ENCODE data around the gene MAB21L4.

The MAB21L4 gene

GRCh38 chr2:240875228-240876034, 20.5 kb downstream of the MAB21L4 start:
- DNase-seq: no peak

DNA sequence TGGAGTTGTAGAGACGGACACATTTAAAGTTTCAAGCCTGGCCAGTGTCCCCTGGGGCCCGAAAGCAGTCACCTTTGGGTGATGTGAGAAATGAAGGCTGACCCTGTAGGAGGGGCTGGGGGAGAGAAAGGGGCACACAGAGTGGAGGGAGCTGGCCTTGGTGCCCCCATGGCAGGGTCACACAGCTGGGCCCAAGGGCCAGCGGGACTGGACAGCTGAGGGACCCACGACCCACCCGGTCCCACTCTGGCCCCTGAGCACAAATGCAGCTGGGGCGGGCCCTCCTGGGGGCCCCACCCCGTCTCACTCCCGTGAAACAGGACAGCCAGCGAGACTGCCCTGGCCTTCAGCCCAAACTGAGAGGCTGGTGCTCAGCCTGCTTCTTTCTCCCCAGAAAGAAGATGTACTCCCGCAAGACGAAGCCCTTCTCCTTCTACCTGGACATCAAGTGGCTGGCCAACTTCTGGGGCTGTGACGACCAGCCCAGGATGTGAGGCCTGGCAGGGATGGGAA, 21.2 kb downstream of the MAB21L4 start:
- DNase-seq: no peak

GRCh38 chr2:240873805-240874714, 21.9 kb downstream of the MAB21L4 start:
- DNase-seq: no peak

DNA sequence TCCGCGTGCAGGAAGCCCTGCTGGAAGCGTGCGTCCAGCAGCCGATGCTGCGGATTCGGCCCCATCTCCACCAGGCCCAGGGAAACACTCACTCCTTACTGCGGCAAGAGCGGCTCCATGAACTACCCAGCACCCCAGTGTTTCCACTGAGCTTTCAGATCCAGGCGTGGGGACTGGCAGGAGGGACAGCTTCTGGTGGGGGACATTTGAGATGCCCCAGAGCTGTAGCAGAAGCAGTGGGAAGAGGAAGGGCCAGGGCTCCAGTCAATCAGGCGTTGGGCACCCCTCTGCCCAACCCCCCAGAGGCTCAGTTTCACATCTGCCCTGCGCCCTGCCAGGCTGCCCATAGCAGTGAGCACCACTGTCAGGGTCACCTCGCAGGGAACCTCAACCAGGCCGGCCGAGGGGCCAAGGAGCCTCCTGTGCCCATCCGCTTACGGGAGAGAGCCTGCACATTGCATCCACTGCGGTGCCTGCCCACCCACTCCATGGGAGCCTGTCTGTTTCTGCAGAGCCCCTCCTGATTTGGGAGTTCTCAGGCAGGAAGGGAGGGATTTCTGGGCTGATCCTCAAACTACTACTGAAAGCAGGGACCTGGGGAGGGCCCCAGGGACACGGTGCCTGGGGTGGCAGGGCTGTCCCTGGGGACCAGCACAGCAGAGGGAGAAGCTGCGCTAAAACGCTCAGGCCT, 22.7 kb downstream of the MAB21L4 start:
- DNase-seq: no peak

GRCh38 chr2:240872317-240873097, 23.4 kb downstream of the MAB21L4 start:
- no peak for DNase-seq

GRCh38 chr2:240871071-240871958, 24.6 kb downstream of the MAB21L4 start:
- no peak for DNase-seq

GRCh38 chr2:240869956-240870875, 25.7 kb downstream of the MAB21L4 start:
- DNase-seq: no peak

DNA sequence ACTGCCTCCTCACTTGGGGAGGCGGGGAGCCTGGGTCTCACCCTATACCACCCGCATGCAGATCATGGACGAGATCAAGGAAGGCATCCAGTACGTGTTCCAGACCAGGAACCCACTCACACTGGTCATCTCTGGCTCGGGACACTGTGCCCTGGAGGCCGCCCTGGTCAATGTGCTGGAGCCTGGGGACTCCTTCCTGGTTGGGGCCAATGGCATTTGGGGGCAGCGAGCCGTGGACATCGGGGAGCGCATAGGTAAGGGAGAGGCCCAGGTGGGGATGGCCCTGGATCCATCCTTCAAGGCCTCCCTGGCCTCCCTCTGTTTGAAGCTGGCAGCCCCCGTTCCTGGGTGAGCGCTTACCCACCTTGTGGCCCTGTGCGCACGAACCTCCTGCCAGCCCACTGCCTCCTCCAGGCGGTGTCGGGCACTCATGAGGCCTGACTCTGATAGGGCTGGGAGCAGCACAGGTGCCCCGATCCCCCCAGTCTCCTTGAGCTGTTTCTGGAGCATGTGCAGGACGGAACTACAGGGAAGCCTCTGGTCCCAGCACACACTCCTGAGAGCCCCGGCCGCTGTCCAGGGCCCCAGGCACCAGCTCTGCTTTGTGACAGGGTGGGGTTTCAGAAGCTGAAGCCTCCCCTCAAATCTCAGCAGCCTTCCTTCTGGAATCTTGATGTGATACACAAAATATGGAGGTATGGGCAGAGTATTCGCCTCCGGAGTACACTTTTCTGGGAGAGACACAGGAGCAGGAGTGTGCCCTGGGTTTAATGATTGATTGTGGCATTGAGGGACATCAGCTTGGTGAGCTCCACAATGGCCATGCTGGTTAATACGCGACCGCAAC, 26.6 kb downstream of the MAB21L4 start:
- DNase-seq: no peak

DNA sequence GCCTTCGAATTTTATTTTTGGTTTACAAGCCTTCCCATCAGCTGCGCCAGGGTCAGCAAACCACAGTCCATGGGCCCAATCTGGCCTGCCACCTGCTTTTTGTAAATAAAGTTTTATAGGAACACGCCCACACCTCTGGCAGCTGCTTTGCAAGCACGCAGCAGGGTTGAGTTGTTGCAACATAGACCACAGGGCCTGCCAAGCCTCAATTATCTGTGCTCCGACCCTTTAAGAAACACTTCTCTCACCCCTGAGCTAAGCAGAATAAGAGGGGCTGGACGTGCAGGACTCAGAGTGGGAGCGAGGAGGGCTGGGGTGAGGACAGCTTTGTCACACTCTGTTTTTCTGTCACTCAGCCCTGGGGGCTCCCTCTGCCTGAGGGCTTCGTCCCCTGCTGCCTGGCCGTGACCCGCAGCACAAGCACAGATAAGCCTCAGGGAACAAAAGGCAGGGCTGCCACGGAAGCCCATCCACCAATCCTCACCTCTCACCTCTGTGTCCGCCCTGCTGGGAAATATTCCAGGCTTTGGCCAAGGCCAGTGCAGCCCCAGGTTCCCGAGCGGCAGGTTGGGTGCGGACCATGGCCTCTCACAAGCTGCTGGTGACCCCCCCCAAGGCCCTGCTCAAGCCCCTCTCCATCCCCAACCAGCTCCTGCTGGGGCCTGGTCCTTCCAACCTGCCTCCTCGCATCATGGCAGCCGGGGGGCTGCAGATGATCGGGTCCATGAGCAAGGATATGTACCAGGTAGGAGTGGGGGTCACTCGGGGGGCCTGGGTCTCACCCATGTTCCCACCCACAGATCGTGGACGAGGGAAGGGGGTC, 27.5 kb downstream of the MAB21L4 start, which contains the start of gene AGXT:
AGXT (plus strand) TSS at position 539 of the 823 bp plus-strand sequence; CDS start at position 581, 42 bp downstream.
- no peak for DNase-seq

DNA sequence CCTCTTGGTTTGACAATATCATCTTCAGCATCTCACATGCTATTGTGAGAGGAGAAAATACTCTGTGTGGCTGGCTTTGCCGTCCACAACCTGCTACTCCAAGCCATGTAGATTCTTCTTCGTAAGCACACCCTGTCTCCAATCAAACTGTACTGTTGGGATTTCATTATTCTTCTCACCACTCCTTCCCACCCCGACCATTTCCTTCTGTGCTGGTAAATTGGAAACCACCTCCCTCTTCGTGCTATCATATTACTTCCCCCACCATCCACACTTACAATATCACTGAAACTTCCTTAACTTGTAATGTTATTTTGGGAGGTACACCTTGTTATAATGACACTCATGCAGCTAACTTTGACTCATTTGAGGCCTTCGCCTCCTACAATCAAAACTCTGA, 30.6 kb downstream of the MAB21L4 start:
- no peak for DNase-seq

GRCh38 chr2:240864475-240864874, 31.5 kb downstream of the MAB21L4 start:
- no peak for DNase-seq

DNA sequence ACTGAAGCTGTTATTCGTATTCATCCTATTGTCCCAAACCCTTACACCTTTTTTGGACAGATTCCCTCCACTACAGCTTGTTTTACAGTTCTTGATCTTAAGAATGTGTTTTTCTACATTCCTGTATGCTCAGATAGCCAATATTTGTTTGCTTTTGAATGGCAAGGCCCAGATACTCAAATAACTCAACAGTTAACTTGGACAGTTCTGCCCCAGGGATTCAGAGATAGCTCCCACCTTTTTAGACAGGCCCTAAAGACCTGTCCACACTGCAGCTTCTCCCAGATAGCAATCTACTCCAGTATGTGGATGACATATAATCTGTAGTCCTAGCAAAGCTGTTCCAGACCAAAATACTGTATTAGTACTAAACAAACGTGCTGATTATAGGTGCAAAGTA, 34.4 kb downstream of the MAB21L4 start:
- no peak for DNase-seq

DNA sequence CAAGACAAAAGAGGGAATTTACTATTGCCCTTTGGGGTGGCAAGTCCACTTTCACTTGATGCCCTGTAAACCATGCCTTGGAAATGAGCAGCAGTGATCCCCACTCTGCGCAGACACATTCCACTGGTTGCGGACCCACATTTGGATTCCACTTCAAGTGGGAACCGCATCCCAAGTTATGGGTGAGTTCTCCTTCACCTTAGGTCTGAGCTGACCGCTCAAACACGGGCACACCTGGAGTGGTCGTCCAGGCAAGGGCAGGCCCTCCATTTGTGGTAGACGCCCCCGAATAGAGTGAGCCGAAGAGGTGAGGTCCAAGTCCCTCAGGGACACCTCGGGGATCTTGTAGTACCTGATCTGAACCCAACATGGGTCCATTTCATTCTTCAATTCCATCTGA, 37.1 kb downstream of the MAB21L4 start:
- no peak for DNase-seq

DNA sequence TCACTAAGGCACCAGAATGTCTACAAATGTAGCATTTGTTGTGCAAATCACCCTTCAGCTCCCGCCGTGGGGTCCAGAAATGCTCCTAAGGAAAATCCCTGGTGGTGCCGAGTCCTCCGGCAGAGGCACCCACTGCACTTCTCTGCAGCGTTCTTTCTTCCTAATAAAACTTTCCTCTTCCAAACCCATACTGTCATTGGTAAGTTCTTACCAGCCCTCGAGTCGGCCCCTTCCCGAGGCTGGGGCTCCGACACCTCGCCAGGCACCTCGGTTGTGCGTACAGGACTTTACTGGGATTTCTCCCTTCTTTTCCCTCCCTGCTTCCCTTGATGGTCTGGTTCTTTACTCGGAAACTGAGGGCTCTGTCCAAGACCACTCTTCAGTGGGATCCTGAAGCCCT, 37.6 kb downstream of the MAB21L4 start:
- no peak for DNase-seq

DNA sequence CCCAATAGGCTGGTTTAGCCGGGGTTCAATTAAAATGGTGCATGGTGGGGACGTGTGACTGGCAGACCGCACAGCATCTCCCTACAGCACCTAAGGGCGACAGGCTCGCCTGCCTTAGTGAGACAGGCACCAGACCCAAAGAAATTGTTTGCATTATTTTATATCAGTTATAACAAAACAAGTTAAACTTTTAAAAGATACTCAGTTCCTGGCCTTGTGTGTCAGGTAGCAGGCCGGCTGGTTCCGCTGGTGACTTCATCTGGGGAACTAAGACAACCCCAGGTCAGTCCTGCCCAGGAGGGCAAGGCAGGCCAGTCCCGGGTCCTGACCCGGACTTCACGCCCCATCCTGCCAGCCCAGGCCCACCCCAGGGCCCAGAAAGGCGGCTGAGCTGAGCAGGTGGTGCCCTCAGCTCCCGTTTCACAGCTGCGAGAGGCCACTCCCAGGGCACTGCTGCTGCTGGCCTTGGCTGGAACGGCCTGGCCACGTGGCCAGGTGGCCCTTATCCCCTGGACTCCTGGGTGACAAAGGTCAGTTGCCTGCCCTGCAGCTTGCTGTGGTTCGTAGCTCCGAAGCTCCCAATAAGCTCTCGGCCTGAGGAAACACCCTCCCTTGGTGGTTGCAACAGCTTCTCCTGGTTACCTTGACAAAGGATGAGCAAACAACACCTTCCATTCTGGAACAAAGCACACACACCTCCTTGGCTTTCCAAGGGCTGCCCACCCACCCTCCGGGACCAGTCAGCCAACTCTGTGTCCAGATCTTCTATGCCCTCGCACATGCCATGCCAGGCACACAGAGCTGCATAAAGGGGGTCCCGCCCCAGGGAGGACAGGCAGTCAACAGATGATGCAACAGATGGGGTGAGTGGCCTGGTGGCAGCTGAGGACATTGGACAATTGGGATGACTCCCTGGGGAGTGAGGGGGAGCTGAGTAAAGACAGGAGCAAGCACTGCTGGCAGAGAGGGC, 38.6 kb downstream of the MAB21L4 start:
- DNase-seq: no peak

GRCh38 chr2:240856151-240856980, 39.6 kb downstream of the MAB21L4 start:
- no peak for DNase-seq

Measured in activated CD4-positive, alpha-beta T cell treated with anti-CD3 and anti-CD28 coated beads for 48 hours (primary cell).